K562 (cell line): ENCODE data around the gene GPRIN3. TPM values are rescaled to one million over a fixed set of nuclear protein-coding genes. Genes with fewer than 3 reads are reported as not detected.

Source experiments
- CHD7 ChIP-seq: fragments of 200-600 bp; sonication (generic); IDR thresholded peaks from one replicate; pipeline ENCODE4 v1.6.1; 2012; ENCODE audit warnings: mild to moderate bottlenecking, low read depth, low read length, inconsistent platforms
- HNRNPUL1 ChIP-seq: fragments of 200-400 bp; formaldehyde crosslinking; IDR thresholded peaks from 2 replicates; pipeline ENCODE4 v1.6.1; 2017; ENCODE audit warnings: low read length
- MCM7 ChIP-seq, 2 experiments: fragments of 450-650 bp; IDR thresholded peaks; 2 replicates each; pipeline ENCODE4 v1.6.1; 2016 to 2018
- NCOR1 ChIP-seq: fragments of 450-650 bp; IDR thresholded peaks from 2 replicates; pipeline ENCODE4 v1.6.1; 2016; ENCODE audit warnings: mild to moderate bottlenecking, moderate library complexity
- TCFL5 ChIP-seq: fragments of 250-450 bp; sonication (Bioruptor Pico); conservative IDR thresholded peaks from 2 replicates; pipeline ENCODE4 v1.6.1; 2021; ENCODE audit warnings: mild to moderate bottlenecking, moderate library complexity, matching md5 sums
- THAP7 ChIP-seq: fragments of 250-450 bp; sonication (Bioruptor Pico); IDR thresholded peaks from 2 replicates; pipeline ENCODE4 v1.5.0; 2021
- polyA plus RNA-seq, 8 experiments: library from polyadenylated mRNA; depleted of rRNA in 4 of 8; stranded (reverse) in 5 of 8; unstranded in 3 of 8; fragments of >200 nt; fragmentation: Nextera tagmentation in 2 of 8; fragmentation: Illumina TruSeq in 1 of 8; extraction: Ambion mirVana in 2 of 8; extraction: Trizol in 1 of 8; gene quantifications; 2 replicates each; pipeline versions ENCODE4 v1.2.1 to v1.2.3, GENCODE V29; 2011 to 2014; ENCODE audit warnings: inconsistent platforms in 1 of 8, missing spikeins in 1 of 8
- total RNA-seq, 7 experiments: library from RNA; depleted of rRNA in 6 of 7; stranded (reverse); fragments of >200 nt in 6 of 7; fragmentation: Illumina TruSeq in 2 of 7; extraction: Trizol in 2 of 7; gene quantifications; 2 replicates each; pipeline versions ENCODE4 v1.2.1 to v1.2.3, GENCODE V29; 2011 to 2021; ENCODE audit warnings: low replicate concordance in 1 of 7
- TF ChIP-seq, protein P1 (sequence below): fragments of 250-450 bp; sonication (Bioruptor Pico); IDR thresholded peaks from 2 replicates; pipeline ENCODE4 v1.5.0; 2022; ENCODE audit warnings: mild to moderate bottlenecking

The GPRIN3 gene
- total and polyA plus RNA-seq, 9 of the 15 experiments (the other 6 are each of a cell fraction or from before 2014, with no cell fraction given) = 0.02 TPM; not detected in 8

DNA sequence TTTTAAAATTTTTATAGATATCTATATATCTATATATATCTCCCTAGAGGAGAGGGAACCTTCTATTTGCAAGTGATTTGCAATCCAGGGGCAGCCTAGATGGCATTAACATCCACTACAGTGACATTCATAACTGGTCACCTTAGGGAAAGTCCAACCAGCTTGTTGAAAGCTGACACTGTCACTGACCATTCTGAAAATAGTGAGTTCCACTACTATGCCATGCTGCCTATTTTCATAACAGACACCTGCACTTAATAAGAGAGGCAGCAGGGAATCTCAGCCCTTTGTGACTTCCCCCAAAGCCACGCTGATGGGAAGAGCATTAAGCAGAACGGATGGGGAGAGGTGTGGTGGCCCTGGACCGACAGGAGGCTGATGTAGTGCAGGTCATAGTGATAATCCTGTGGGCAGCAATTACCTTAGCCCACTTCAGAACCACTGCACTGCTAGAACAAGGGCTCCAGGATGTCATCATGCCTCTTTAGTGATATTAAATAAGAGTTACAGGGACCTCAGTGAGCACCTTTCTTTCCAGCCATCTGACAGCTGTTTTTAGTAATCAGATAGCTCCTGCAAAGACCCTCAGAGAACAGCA lies 51.3 kb downstream of the GPRIN3 start (continued):
- TF ChIP-seq CHD7 = no peak
- TF ChIP-seq HNRNPUL1 = no peak
- TF ChIP-seq NCOR1 = no peak
- no peak for TF ChIP-seq THAP7 (CRISPR knock-in tag)
- TF ChIP-seq, protein P1, sequence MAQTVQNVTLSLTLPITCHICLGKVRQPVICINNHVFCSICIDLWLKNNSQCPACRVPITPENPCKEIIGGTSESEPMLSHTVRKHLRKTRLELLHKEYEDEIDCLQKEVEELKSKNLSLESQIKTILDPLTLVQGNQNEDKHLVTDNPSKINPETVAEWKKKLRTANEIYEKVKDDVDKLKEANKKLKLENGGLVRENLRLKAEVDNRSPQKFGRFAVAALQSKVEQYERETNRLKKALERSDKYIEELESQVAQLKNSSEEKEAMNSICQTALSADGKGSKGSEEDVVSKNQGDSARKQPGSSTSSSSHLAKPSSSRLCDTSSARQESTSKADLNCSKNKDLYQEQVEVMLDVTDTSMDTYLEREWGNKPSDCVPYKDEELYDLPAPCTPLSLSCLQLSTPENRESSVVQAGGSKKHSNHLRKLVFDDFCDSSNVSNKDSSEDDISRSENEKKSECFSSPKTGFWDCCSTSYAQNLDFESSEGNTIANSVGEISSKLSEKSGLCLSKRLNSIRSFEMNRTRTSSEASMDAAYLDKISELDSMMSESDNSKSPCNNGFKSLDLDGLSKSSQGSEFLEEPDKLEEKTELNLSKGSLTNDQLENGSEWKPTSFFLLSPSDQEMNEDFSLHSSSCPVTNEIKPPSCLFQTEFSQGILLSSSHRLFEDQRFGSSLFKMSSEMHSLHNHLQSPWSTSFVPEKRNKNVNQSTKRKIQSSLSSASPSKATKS (CRISPR knock-in tag) = no peak
- no peak for TF ChIP-seq MCM7 (IDR thresholded peaks at IDR 0.05)
- no peak for TF ChIP-seq TCFL5 (CRISPR knock-in tag)
